Naive B cell (primary cell): ENCODE data around the gene RALGAPA2. TPM values are rescaled to one million over a fixed set of nuclear protein-coding genes. Genes with fewer than 3 reads are reported as not detected.

Experiments
- ATAC-seq, 2 donors: fragments of 150-1000 bp; cut with Tn5 transposase; 2 replicates each; pipeline ENCODE4 v1.10.0; 2021; ENCODE audit warnings: low read depth in 2 of 2, mild to moderate bottlenecking in 2 of 2, moderate library complexity in 2 of 2
- DNase-seq: peaks from one replicate; pipeline ENCODE4 v3.0.0; 2022
- H3K27ac Mint-ChIP-seq, 6 donors: one replicate each; pipeline ENCODE4 v1.8.0; 2020 to 2022; ENCODE audit warnings: mild to moderate bottlenecking in 6 of 6, mixed read lengths in 6 of 6, moderate library complexity in 5 of 6, inconsistent platforms in 2 of 6
- H3K27me3 Mint-ChIP-seq, 3 donors: one replicate each; pipeline ENCODE4 v1.8.0; 2021 to 2022; ENCODE audit warnings: mixed read lengths in 3 of 3, mild to moderate bottlenecking in 1 of 3
- H3K36me3 Mint-ChIP-seq, 2 donors: one replicate each; pipeline ENCODE4 v1.8.0; 2020 to 2022; ENCODE audit warnings: mixed read lengths in 2 of 2, inconsistent platforms in 1 of 2, mild to moderate bottlenecking in 1 of 2
- H3K4me1 Mint-ChIP-seq, 3 donors: one replicate each; pipeline ENCODE4 v1.8.0; 2020 to 2022; ENCODE audit warnings: mixed read lengths in 3 of 3, inconsistent platforms in 1 of 3, mild to moderate bottlenecking in 1 of 3, moderate library complexity in 1 of 3
- H3K4me3 Mint-ChIP-seq, 8 donors: one replicate each; pipeline ENCODE4 v1.8.0; 2020 to 2022; ENCODE audit warnings: mild to moderate bottlenecking in 8 of 8, mixed read lengths in 8 of 8, moderate library complexity in 8 of 8, inconsistent platforms in 2 of 8
- H3K9me3 Mint-ChIP-seq, 7 donors: one replicate each; pipeline ENCODE4 v1.8.0; 2020 to 2022; ENCODE audit warnings: mixed read lengths in 7 of 7, mild to moderate bottlenecking in 5 of 7, inconsistent platforms in 2 of 7, moderate library complexity in 1 of 7
- polyA plus RNA-seq, 6 donors: library from polyadenylated mRNA; unstranded; fragments of 300-500 nt; fragmentation: Illumina TruSeq; gene quantifications; one replicate each; pipeline ENCODE4 v1.2.3, GENCODE V29; 2021; ENCODE audit warnings: low read depth in 6 of 6

Gene RALGAPA2
- polyA plus RNA-seq, 6 donors from 2014 or later: 3.6 to 7.3 (median 5.5) TPM

DNA sequence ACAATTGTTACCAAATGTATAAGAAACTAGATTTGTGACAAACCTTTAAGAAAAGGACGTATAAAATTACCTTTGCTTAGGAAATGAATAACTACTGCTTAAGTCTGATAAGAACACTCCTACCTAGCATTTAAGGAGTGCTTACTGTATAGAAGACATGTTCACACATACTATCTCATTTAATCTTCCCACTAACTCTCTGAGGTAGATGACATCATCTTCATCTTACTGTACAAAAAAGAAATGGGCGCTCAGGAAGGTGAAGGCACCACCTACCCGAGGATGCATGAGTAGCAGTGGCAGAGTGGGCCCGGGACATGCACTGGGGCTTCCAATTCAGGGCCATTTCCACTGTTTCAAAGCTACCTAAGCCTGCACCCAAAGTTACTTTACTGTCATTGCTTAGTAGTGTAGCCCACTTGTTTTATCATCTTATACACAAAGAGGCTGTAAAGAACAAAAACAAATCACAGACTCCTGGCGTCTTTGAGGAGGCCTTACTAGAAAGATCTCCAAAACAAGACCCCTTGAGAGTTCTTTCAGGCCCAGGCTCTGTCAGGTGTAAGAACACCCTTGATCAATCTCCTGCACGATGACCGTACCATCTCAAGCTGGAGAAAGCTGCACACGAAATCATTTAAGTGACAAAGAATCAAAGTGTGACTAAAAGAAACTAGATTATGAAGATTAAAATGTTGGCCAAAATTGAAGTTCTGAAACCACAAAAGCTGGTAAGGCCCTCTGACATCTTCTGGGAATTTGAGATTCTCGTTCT, 216.5 kb downstream of the RALGAPA2 start:
- Mint-ChIP-seq H3K9me3 (no peaks in the 10 kb centered on the region), H3K4me1 (no peaks in the 10 kb centered on the region), H3K4me3 (no peak overlapping the region), H3K36me3 (peaks cover 45 to 59% of the 10 kb centered on the region in 2 donors), H3K27ac (no peak overlapping the region), H3K27me3 (no peaks in the 10 kb centered on the region)
- ATAC-seq: no peak
- no peak for DNase-seq

- no peaks in the 10 kb centered on the region for H3K9me3 Mint-ChIP-seq
- no peaks in the 10 kb centered on the region for H3K27me3 Mint-ChIP-seq
- peaks cover 45 to 53% of the 10 kb centered on the region in 2 donors for H3K36me3 Mint-ChIP-seq
- DNase-seq (no peak), ATAC-seq (no peak)
- H3K4me1 Mint-ChIP-seq: peaks cover 0 to 8% (median 7%) of the 10 kb centered on the region in 3 donors
- no peak overlapping the region for H3K4me3 Mint-ChIP-seq
- H3K27ac Mint-ChIP-seq: no peak overlapping the region
Measured at GRCh38 chr20:20493701-20494100, 218.7 kb downstream of the RALGAPA2 start.

GRCh38 chr20:20492521-20493332, 219.7 kb downstream of the RALGAPA2 start:
- Mint-ChIP-seq H3K27ac (no peak overlapping the region), H3K4me3 (no peak overlapping the region), H3K36me3 (peaks cover 45 to 51% of the 10 kb centered on the region in 2 donors), H3K4me1 (peaks cover 0 to 8% (median 7%) of the 10 kb centered on the region in 3 donors), H3K9me3 (no peaks in the 10 kb centered on the region), H3K27me3 (no peaks in the 10 kb centered on the region)
- DNase-seq: no peak
- no peak for ATAC-seq

DNA sequence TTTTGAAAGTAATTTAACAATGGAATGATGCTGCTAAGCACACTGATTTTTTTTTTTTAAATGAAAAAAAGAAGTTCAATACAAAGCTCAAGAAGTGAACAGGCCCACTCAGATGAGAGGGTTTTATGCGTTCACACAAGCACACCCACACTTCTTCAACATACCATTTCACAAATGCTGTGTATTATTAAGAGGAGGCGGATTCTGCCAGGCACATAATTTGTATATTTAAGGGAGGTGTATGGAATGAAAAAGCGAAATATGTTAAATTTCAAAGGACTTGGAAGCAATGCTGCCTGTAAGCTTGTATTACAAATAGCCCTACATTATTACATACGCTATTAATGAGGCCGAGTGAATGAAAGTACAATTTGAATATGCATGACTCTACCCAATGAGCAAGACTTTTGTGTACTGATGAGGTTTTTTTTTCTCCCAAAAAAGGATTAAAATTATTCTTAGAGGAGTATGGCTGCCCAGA, 220.6 kb downstream of the RALGAPA2 start:
- no peak for ATAC-seq
- no peak overlapping the region for H3K27ac Mint-ChIP-seq
- H3K9me3 Mint-ChIP-seq: no peaks in the 10 kb centered on the region
- H3K36me3 Mint-ChIP-seq: peaks cover 40 to 47% of the 10 kb centered on the region in 2 donors
- no peak overlapping the region for H3K4me3 Mint-ChIP-seq
- peaks cover 0 to 8% (median 7%) of the 10 kb centered on the region in 3 donors for H3K4me1 Mint-ChIP-seq
- DNase-seq: no peak
- H3K27me3 Mint-ChIP-seq: no peaks in the 10 kb centered on the region

DNA sequence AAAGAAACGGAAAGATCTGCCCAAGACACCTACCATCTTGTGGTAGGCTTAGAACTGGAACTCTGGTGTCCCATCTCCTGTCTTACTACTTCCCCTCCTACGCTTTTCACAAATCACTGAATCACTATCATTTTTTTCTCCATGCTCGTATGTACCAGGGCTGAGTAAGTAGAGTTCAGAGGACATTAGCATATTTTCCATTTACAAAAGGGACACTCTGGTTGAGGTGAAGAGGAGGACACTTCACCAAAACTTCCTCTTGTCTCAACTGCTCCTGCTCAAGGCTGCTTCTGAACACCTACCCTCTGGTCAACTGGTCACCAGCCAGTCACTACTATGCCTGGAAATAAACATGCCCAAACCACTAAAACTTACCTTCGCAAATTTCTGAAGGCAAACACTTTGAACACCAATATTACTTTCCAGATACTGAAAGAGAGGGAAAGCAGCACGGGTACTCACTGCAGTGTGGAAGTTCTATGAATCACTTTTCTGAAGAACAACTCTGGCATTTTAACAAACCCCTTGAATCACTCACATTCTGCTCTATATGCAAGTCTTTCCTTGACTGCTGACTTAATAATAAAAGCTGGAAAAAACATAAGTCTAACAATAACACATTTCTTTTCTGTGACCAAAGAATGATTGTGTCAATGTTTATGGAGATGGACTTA, 221.2 kb downstream of the RALGAPA2 start:
- H3K36me3 Mint-ChIP-seq: peaks cover 40 to 50% of the 10 kb centered on the region in 2 donors
- ATAC-seq: no peak
- H3K9me3 Mint-ChIP-seq: no peaks in the 10 kb centered on the region
- no peaks in the 10 kb centered on the region for H3K27me3 Mint-ChIP-seq
- no peak overlapping the region for H3K4me3 Mint-ChIP-seq
- no peak overlapping the region for H3K27ac Mint-ChIP-seq
- no peak for DNase-seq
- peaks cover 0 to 8% (median 7%) of the 10 kb centered on the region in 3 donors for H3K4me1 Mint-ChIP-seq

GRCh38 chr20:20490673-20491072, 221.8 kb downstream of the RALGAPA2 start:
- no peaks in the 10 kb centered on the region for H3K27me3 Mint-ChIP-seq
- H3K27ac Mint-ChIP-seq: peak overlapping the region in 1 of 6 donors; percentile 11
- H3K9me3 Mint-ChIP-seq: no peaks in the 10 kb centered on the region
- no peak overlapping the region for H3K4me3 Mint-ChIP-seq
- peaks cover 0 to 8% (median 7%) of the 10 kb centered on the region in 3 donors for H3K4me1 Mint-ChIP-seq
- DNase-seq (no peak), ATAC-seq (no peak)
- H3K36me3 Mint-ChIP-seq: peaks cover 36 to 47% of the 10 kb centered on the region in 2 donors

DNA sequence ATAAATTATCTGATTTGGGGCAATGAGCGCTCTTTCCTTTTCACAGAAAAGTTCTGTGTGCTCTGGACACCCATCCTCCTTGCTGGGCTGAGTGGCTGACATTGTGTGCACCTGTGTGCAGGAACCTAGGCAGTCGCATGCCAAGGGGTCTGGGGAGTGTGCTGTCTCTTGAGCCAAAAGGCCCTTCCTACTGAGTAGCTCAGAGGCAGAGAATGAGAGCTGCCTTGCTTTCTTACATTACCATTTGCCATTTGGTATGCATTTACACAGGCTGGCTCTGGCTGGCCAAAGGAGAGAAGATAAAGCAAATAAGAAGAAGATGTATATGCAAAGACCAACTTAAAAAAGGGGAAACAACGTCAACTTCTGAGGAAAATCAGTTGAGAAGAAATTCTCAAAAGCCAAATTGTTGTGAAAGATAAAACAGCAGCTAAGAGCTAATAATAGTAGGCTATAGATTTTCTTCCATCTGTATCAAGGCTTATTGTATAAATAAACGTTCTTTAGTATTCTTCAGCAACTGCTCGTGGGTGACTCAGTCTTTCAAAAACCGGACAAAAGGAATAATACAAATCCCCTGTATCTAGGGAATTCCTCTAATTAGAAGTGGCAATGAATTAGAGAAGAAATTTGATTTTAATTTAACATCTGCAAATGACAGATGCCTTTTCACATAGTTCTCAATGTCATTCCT, 222.6 kb downstream of the RALGAPA2 start:
- H3K4me3 Mint-ChIP-seq: peak overlapping the region in 1 of 8 donors; percentile 61

GRCh38 chr20:20489054-20489453, 223.4 kb downstream of the RALGAPA2 start:
- H3K4me1 Mint-ChIP-seq: peaks cover 0 to 8% (median 7%) of the 10 kb centered on the region in 3 donors
- no peak overlapping the region for H3K4me3 Mint-ChIP-seq
- peak overlapping the region in 3 of 6 donors; percentile 4 to 18 (median 6) for H3K27ac Mint-ChIP-seq
- ATAC-seq (no peak), DNase-seq (no peak)
- H3K27me3 Mint-ChIP-seq: no peaks in the 10 kb centered on the region
- H3K36me3 Mint-ChIP-seq: peaks cover 34 to 45% of the 10 kb centered on the region in 2 donors
- no peaks in the 10 kb centered on the region for H3K9me3 Mint-ChIP-seq

More for the DNA sequence above, 222.6 kb downstream of the RALGAPA2 start:
- peaks cover 0 to 8% (median 7%) of the 10 kb centered on the region in 3 donors for H3K4me1 Mint-ChIP-seq
- peak overlapping the region in 1 of 6 donors; percentile 81 for H3K27ac Mint-ChIP-seq
- peaks cover 34 to 45% of the 10 kb centered on the region in 2 donors for H3K36me3 Mint-ChIP-seq
- H3K9me3 Mint-ChIP-seq: no peaks in the 10 kb centered on the region
- no peaks in the 10 kb centered on the region for H3K27me3 Mint-ChIP-seq
- DNase-seq: no peak
- no peak for ATAC-seq

GRCh38 chr20:20488388-20488787, 224.1 kb downstream of the RALGAPA2 start:
- Mint-ChIP-seq H3K4me3 (no peak overlapping the region), H3K27ac (no peak overlapping the region), H3K9me3 (no peaks in the 10 kb centered on the region), H3K4me1 (peaks cover 0 to 8% (median 7%) of the 10 kb centered on the region in 3 donors), H3K27me3 (no peaks in the 10 kb centered on the region), H3K36me3 (peaks cover 41 to 45% of the 10 kb centered on the region in 2 donors)
- DNase-seq: no peak
- no peak for ATAC-seq

DNA sequence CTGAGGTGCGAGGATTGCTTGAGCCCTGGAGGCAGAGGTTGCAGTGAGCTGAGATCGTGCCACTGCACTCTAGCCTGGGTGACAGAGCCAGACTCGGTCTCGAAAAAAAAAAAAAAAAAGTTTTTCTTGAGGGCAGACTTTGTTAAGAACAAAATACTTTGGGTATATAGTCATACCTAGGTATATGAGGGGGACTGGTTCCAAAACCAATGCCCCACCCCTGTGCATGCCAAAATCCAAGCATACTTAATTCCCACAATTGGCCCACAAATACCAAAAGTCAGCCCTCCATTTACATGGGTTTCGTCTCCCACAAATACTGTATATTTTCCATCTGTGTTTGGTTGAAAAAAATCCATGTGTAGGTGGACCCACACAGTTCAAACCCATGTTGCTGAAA, 224.6 kb downstream of the RALGAPA2 start:
- Mint-ChIP-seq H3K4me3 (no peak overlapping the region), H3K9me3 (no peaks in the 10 kb centered on the region), H3K36me3 (peaks cover 40 to 44% of the 10 kb centered on the region in 2 donors), H3K27me3 (no peaks in the 10 kb centered on the region), H3K27ac (no peak overlapping the region), H3K4me1 (peaks cover 0 to 8% (median 7%) of the 10 kb centered on the region in 3 donors)
- ATAC-seq: no peak
- no peak for DNase-seq

- Mint-ChIP-seq H3K27ac (no peak overlapping the region), H3K27me3 (no peaks in the 10 kb centered on the region), H3K9me3 (no peaks in the 10 kb centered on the region), H3K4me3 (no peak overlapping the region), H3K36me3 (peaks cover 15 to 25% of the 10 kb centered on the region in 2 donors), H3K4me1 (no peaks in the 10 kb centered on the region)
- ATAC-seq (no peak), DNase-seq (no peak)
Measured at GRCh38 chr20:20483328-20483727, 229.1 kb downstream of the RALGAPA2 start.

DNA sequence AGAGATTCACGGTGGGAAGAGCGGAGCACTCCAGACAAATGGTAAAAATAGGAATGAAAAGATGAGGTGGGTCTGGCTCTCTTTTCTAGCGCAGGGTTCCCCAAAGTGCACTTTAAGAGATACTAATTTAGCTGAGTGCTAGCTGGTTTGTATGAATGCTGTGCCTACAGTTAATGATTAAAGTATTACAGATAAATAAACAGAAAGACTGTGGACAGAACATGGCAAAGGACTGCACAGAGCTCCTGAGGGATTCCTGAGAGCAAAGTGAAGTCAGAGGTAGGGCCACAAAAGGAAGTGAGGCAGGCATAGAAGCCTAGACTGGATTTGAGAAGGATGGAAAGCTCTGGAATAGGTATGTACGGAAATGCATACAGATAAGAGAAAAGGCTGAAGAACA, 230.0 kb downstream of the RALGAPA2 start:
- no peaks in the 10 kb centered on the region for H3K9me3 Mint-ChIP-seq
- no peak overlapping the region for H3K4me3 Mint-ChIP-seq
- peaks cover 13 to 25% of the 10 kb centered on the region in 2 donors for H3K36me3 Mint-ChIP-seq
- H3K27me3 Mint-ChIP-seq: no peaks in the 10 kb centered on the region
- DNase-seq (no peak), ATAC-seq (no peak)
- H3K4me1 Mint-ChIP-seq: no peaks in the 10 kb centered on the region
- peak overlapping the region in 1 of 6 donors; percentile 62 for H3K27ac Mint-ChIP-seq

DNA sequence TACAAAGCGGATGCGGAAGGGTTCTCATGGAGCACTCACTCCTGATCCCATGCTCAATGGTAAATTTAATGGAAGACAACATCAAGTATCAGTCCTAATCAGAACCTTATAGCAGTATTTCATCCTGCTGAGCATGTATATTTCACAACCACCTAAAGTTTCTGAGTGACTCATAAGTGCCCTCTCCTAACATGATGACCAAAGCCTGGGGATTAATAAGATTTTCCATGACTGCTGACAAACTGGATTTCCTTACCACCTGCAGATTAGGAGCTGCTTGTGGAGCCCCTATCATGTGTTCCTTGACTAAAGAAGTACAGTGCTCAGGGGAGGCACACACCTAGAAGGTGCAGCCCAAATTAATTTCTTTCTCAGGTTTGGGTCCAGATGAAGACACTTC, 231.8 kb downstream of the RALGAPA2 start:
- no peaks in the 10 kb centered on the region for H3K9me3 Mint-ChIP-seq
- no peak for ATAC-seq
- H3K27ac Mint-ChIP-seq: peak overlapping the region in 1 of 6 donors; percentile 30

More for the DNA sequence above, 231.8 kb downstream of the RALGAPA2 start:
- Mint-ChIP-seq H3K4me3 (no peak overlapping the region), H3K4me1 (no peaks in the 10 kb centered on the region), H3K27me3 (no peaks in the 10 kb centered on the region), H3K36me3 (peaks cover 0 to 15% of the 10 kb centered on the region in 2 donors)
- no peak for DNase-seq
